SK-N-SH (cell line): ENCODE measurements around the gene CCND3. TPM values are rescaled to one million over a fixed set of nuclear protein-coding genes. Genes with fewer than 3 reads are reported as not detected.
A peak's percentile ranks its signal among the peaks of the same experiment; 100 is the strongest.

ENCODE experiments used
- CTCF ChIA-PET: fragments of 300-600, 350-600 bp; formaldehyde crosslinking; extraction: SDS; loops from one replicate; lab custom pipeline; 2021; lab: Yijun Ruan, JAX
- POLR2A ChIA-PET: fragments of 350-600 bp; sonication (Branson Sonifier 250); formaldehyde crosslinking; extraction: SDS; loops from one replicate; lab custom pipeline; 2020; ENCODE audit warnings: antibody characterized with exemption, inconsistent platforms; lab: Yijun Ruan, JAX
- DNase-seq: peaks from one replicate; pipeline ENCODE4 v3.0.0; 2012
- H2AFZ ChIP-seq: fragments of 200-600 bp; sonication (generic); 2 replicates; pipeline ENCODE4 v1.8.1; 2016; ENCODE audit warnings: antibody characterized with exemption, mild to moderate bottlenecking, low read depth
- H3F3A ChIP-seq: fragments of 200-600 bp; sonication (generic); replicated peaks from 2 replicates; pipeline ENCODE3; 2016; ENCODE audit warnings: antibody characterized with exemption, mild to moderate bottlenecking; ENCODE audit not compliant: insufficient read depth
- H3K27ac ChIP-seq, 2 experiments: fragments of 200-500 bp in 1 of 2; fragments of 200-600 bp in 1 of 2; sonication (Bioruptor generic) in 1 of 2; sonication (generic), shearing (Covaris generic) in 1 of 2; 2 replicates each; pipeline versions ENCODE4 v1.5.1 to v1.6.1; 2014 to 2016; ENCODE audit warnings: low read depth in 2 of 2, inconsistent platforms in 1 of 2, low read length in 1 of 2, mild to moderate bottlenecking in 1 of 2, mixed read lengths in 1 of 2
- H3K27me3 ChIP-seq: fragments of 200-600 bp; sonication (generic), shearing (Covaris generic); 2 replicates; pipeline ENCODE4 v1.6.1; 2016; ENCODE audit warnings: mixed run types; ENCODE audit not compliant: insufficient read depth
- H3K36me3 ChIP-seq, 2 experiments: fragments of 200-500 bp in 1 of 2; fragments of 200-600 bp in 1 of 2; sonication (Bioruptor generic) in 1 of 2; sonication (generic) in 1 of 2; replicated peaks in 1 of 2; 2 replicates each; pipeline versions ENCODE3 to v1.5.1; 2014 to 2016; ENCODE audit warnings: low read length in 1 of 2, mild to moderate bottlenecking in 1 of 2; ENCODE audit not compliant: insufficient read depth in 2 of 2, control insufficient read depth in 1 of 2
- H3K4me1 ChIP-seq, 2 experiments: fragments of 200-500 bp in 1 of 2; fragments of 200-600 bp in 1 of 2; sonication (Bioruptor generic) in 1 of 2; sonication (generic), shearing (Covaris generic) in 1 of 2; 2 replicates each; pipeline versions ENCODE4 v1.5.1 to v1.6.1; 2014 to 2016; ENCODE audit warnings: low read depth in 1 of 2, low read length in 1 of 2, mixed run types in 1 of 2; ENCODE audit not compliant: insufficient read depth in 2 of 2, control insufficient read depth in 1 of 2
- H3K4me2 ChIP-seq: fragments of 200-600 bp; sonication (generic), shearing (Covaris generic); 2 replicates; pipeline ENCODE4 v1.6.1; 2017; ENCODE audit warnings: mixed run types
- H3K4me3 ChIP-seq, 2 experiments: fragments of 200-500 bp in 1 of 2; fragments of 200-600 bp in 1 of 2; sonication (Bioruptor generic) in 1 of 2; sonication (generic), shearing (Covaris generic) in 1 of 2; 2 replicates each; pipeline versions ENCODE4 v1.5.1 to v1.8.1; 2014 to 2016; ENCODE audit warnings: low read depth in 2 of 2, inconsistent platforms in 1 of 2, low read length in 1 of 2, mild to moderate bottlenecking in 1 of 2, mixed read lengths in 1 of 2, moderate library complexity in 1 of 2
- H3K79me2 ChIP-seq: fragments of 200-600 bp; sonication (generic); 2 replicates; pipeline ENCODE4 v1.8.1; 2017; ENCODE audit warnings: mild to moderate bottlenecking; ENCODE audit not compliant: insufficient read depth
- H3K9ac ChIP-seq: fragments of 200-600 bp; sonication (generic); 2 replicates; pipeline ENCODE4 v1.6.1; 2017; ENCODE audit warnings: mixed run types
- H3K9me2 ChIP-seq: fragments of 200-600 bp; sonication (generic); 2 replicates; pipeline ENCODE4 v1.6.1; 2017; ENCODE audit warnings: mixed run types
- H3K9me3 ChIP-seq: fragments of 200-600 bp; sonication (generic); 2 replicates; pipeline ENCODE4 v1.6.1; 2017; ENCODE audit warnings: mixed run types, mild to moderate bottlenecking, moderate library complexity
- H4K20me1 ChIP-seq: fragments of 200-600 bp; sonication (generic); 2 replicates; pipeline ENCODE4 v1.6.1; 2017; ENCODE audit warnings: mild to moderate bottlenecking, mixed run types; ENCODE audit not compliant: insufficient read depth
- CHD2 ChIP-seq: fragments of 150-350 bp; IDR thresholded peaks from 2 replicates; pipeline ENCODE4 v1.6.1; 2018; ENCODE audit warnings: low read length; ENCODE audit not compliant: partially characterized antibody
- ELF1 ChIP-seq: IDR thresholded peaks from 2 replicates; pipeline ENCODE4 v1.4.0; 2012
- EZH2phosphoT487 ChIP-seq: fragments of 200-600 bp; sonication (generic); IDR thresholded peaks from 2 replicates; pipeline ENCODE4 v1.6.1; 2017; ENCODE audit warnings: low read depth, mixed run types, mild to moderate bottlenecking, antibody characterized with exemption, moderate library complexity, borderline replicate concordance
- NFIC ChIP-seq: IDR thresholded peaks from 2 replicates; pipeline ENCODE4 v1.4.0; 2012; ENCODE audit warnings: borderline replicate concordance
- PBX3 ChIP-seq: IDR thresholded peaks from 2 replicates; pipeline ENCODE4; 2012
- RAD21 ChIP-seq: IDR thresholded peaks from 2 replicates; pipeline ENCODE4 v1.6.1; 2012; ENCODE audit warnings: mild to moderate bottlenecking, low read length
- RCOR1 ChIP-seq: fragments of 150-350 bp; IDR thresholded peaks from 2 replicates; pipeline ENCODE4 v1.6.1; 2017; ENCODE audit warnings: antibody characterized with exemption, low read length
- SIN3A ChIP-seq: IDR thresholded peaks from 2 replicates; pipeline ENCODE4 v1.6.1; 2012; ENCODE audit warnings: low read depth, mild to moderate bottlenecking, low read length, moderate library complexity, borderline replicate concordance
- SMC3 ChIP-seq: IDR thresholded peaks from 2 replicates; pipeline ENCODE4 v1.6.1; 2012; ENCODE audit warnings: low read depth, low read length, improper control_type of control experiment
- TCF12 ChIP-seq: IDR thresholded peaks from 2 replicates; pipeline ENCODE4 v1.4.0; 2012
- ZBTB33 ChIP-seq: IDR thresholded peaks from 2 replicates; pipeline ENCODE4 v1.4.0; 2012; ENCODE audit warnings: low read depth, borderline replicate concordance
- WGBS: methylation state at CpG from one replicate; pipeline ENCODE4 v1.1.6; 2017; ENCODE audit warnings: low lambda C conversion rate; 5-methylcytosine and 5-hydroxymethylcytosine counted together
- polyA plus RNA-seq, 3 experiments: library from polyadenylated mRNA; depleted of rRNA; stranded (reverse); fragments of >200 nt; gene quantifications; 2 replicates each; pipeline ENCODE4 v1.2.3, GENCODE V29; 2012
- TF ChIP-seq, protein P1 (sequence below): IDR thresholded peaks from 2 replicates; pipeline ENCODE4 v1.4.0; 2012; ENCODE audit warnings: low read depth, borderline replicate concordance
- TF ChIP-seq, protein P2 (sequence below): fragments of 200-600 bp; sonication (generic); IDR thresholded peaks from 2 replicates; pipeline ENCODE4 v1.6.1; 2017; ENCODE audit warnings: antibody characterized with exemption, mild to moderate bottlenecking, moderate library complexity

CCND3 gene
- polyA plus RNA-seq, 1 of the 3 experiments (the other 2 are of a cell fraction), result 26.6 TPM

- ChIA-PET POLR2A (interaction anchor here (0.6 kb wide), 1 partner anchor 101 kb away, joined by 5 read pairs; no protein-coding TSS in a partner anchor), CTCF (interaction anchor here (0.7 to 10.3 kb wide), 24 partner anchors 9 to 410 kb away, joined by 3 to 96 read pairs (median 4); partner anchors contain the start of genes BYSL, MED20 and TOMM6)
- Histone ChIP-seq H3K27me3 (no peaks in the 10 kb centered on the region), H3K79me2 (peaks cover 46% of the 10 kb centered on the region), H3F3A (peaks cover 20% of the 10 kb centered on the region), H4K20me1 (no peaks in the 10 kb centered on the region), H2AFZ (no peak overlapping the region), H3K9ac (no peak overlapping the region), H3K9me2 (no peaks in the 10 kb centered on the region), H3K36me3 (peaks cover 20 to 42% of the 10 kb centered on the region in 2 experiments), H3K4me3 (peak overlapping the region in 1 of 2 experiments; percentile 14; a peak in 1 of 4 replicates), H3K27ac (peak overlapping the region; percentile 46 to 50; a peak in 3 of 4 replicates), H3K4me1 (peaks cover 19 to 22% of the 10 kb centered on the region in 2 experiments; a peak in 3 of 4 replicates), H3K4me2 (no peak overlapping the region; the same call in 1 of the 2 replicates)
- peak; percentile 83 for DNase-seq
- 40% methylated on average over 6 of the region's 10 CpGs for WGBS
- 0 out of 2 replicates have a peak, but pooled peaks have one; percentile 9 for TF ChIP-seq TCF12
- TF ChIP-seq, protein P1, sequence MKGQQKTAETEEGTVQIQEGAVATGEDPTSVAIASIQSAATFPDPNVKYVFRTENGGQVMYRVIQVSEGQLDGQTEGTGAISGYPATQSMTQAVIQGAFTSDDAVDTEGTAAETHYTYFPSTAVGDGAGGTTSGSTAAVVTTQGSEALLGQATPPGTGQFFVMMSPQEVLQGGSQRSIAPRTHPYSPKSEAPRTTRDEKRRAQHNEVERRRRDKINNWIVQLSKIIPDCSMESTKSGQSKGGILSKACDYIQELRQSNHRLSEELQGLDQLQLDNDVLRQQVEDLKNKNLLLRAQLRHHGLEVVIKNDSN, result no peak
- peak; percentile 72 for TF ChIP-seq RAD21
- TF ChIP-seq NFIC, result no peak
- no peak for TF ChIP-seq EZH2phosphoT487
- no peak for TF ChIP-seq RCOR1
- peak; percentile 74 for TF ChIP-seq SMC3
- TF ChIP-seq PBX3, result no peak
- TF ChIP-seq, protein P2, sequence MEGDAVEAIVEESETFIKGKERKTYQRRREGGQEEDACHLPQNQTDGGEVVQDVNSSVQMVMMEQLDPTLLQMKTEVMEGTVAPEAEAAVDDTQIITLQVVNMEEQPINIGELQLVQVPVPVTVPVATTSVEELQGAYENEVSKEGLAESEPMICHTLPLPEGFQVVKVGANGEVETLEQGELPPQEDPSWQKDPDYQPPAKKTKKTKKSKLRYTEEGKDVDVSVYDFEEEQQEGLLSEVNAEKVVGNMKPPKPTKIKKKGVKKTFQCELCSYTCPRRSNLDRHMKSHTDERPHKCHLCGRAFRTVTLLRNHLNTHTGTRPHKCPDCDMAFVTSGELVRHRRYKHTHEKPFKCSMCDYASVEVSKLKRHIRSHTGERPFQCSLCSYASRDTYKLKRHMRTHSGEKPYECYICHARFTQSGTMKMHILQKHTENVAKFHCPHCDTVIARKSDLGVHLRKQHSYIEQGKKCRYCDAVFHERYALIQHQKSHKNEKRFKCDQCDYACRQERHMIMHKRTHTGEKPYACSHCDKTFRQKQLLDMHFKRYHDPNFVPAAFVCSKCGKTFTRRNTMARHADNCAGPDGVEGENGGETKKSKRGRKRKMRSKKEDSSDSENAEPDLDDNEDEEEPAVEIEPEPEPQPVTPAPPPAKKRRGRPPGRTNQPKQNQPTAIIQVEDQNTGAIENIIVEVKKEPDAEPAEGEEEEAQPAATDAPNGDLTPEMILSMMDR, result peak; percentile 79
- no peak for TF ChIP-seq ZBTB33
- peak; percentile 40 for TF ChIP-seq CHD2
- TF ChIP-seq ELF1, result no peak
- TF ChIP-seq SIN3A, result no peak
- TF ChIP-seq, all 33 proteins: peak for 5
- H3K9me3 ChIP-seq, result no peaks in the 10 kb centered on the region
Observed at GRCh38 chr6:41936073-41936837, 5.4 kb downstream of the CCND3 start.
